ENCODE results near the gene MRPL41.
"Not testable (repeated sequence)": the region's sequence is repeated elsewhere in the genome, so short reads cannot be mapped to it uniquely, and the experiment has no call there.

MRPL41 gene

DNA sequence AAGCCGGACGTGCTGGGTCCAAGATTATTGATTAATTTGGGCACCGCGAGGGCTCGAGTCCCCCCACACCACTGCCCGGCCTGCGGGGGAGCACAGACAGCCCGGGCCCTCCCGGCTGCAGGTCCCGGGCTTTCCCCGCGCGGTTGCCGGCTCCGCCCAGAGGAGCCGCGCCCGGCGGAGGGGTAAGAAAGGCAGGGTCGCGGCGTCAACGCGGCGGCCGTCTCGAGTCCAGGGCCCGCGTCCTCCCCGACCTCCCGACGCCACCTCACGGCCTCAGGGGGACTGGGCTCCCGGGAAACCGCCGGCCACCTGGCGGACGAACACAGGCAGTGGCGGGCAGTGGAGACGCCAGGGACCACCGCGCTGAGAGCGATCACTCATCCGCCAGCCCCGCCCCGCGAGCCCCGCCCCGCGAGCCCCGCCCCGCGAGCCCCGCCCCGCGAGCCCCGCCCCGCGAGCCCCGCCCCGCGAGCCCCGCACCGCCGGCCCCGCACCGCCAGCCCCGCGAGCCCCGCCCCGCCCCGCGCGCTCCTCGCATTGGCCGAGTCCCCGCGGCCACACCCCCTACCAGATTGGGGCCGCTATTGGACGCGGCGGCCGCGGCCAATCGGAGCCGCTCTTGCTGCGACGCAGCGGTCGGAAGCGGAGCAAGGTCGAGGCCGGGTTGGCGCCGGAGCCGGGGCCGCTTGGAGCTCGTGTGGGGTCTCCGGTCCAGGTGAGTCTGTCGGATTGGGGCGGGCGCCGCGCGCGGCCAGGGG lies at the start of gene MRPL41:
Gene MRPL41, plus strand, starts transcription at position 616 of the 758 bp plus-strand sequence. CDS start 203 bp downstream, outside the sequence.
- DNase-seq: peak; percentile 92

DNA sequence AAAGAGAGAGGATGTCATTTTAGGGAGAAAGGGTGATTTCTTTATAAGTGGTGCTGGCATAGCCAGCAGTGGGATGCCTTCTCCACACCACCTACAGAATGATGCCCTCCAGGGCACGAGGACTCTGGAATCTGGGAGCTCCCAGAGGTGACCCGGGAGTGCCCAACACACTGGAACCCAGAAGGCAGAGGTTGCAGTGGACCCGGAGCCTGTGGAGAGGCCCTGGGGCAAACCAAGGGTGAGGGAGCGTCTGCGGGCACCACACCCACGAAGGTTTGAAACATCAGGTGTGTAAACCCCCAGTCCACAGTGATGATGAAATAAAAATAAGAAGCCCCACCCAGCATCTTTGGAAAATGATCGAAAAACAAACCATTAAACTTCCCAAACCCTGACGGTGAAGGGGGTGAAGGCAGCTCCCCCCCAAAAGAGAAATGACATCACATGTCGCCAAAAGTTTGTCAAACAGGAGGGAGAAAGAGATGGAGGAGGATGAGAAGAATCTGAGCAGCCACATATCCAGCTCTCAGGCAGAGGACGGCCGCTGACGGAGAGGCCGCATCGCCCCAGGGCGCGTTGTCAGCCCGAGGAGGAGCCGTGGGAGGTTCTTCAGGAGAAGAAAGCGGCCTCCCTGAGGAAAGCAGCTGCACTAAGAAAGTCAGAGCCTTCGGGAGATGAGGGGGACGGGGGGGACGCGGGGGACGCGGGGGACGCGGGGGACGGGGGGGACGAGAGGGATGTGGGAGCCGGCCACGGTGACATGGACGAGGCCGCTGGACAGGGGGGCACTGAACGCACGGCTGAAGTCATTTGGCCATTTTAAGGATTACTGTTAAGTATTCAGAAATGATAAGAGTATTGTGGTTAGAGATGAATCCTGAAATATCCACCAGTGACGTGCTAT lies 49.4 kb upstream of the MRPL41 start:
- no peak for DNase-seq

DNA sequence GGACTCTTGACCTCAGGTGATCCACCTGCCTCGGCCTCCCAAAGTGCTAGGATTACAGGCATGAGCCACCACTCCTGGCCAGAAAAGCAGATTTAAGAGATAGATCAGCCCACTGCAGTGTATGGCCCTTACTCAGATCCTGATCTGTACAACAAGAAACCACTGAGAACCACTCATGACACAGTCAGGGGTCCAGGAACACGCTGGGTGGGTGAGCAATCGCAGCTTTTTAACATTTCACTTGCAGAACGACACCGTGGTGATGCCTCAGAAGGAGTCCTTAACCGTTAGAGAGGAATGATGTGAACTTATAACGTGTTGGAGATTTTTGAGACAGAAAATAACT lies 47.3 kb upstream of the MRPL41 start:
- no peak for DNase-seq

DNA sequence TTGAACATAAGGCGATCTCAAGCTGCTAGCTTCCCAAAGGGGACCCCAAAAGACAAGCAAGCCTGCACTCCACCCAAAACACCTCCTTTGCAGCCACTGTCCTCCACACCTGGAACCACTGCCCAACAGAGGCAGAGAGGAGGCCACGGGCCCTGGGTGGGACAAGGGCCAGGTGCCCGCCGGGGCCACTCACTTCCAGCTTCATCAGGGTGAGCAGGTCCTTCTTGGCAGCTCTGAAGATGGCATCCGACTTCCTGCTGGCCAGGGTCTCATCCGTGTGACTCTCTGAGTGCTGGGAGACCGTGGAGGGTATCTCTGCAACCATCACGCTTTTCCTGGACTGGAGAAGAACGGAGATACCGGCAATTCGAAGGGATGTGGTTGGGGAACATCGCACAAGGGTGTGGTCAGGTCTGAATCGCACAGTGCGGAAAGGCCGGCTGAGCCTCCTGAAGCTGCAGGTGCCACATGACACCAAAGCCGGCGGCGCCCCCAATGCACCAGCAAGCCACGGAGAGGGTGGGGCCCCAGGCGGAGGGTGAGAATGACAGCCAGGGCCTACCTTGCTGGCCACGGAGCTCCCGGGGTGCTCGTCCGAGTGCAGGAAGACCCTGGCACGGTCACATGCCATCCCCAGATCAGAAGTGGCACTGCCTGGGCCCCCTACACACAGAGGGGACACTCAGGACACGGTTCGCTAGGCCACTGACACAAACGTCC lies 46.1 kb upstream of the MRPL41 start:
- DNase-seq: no peak

DNA sequence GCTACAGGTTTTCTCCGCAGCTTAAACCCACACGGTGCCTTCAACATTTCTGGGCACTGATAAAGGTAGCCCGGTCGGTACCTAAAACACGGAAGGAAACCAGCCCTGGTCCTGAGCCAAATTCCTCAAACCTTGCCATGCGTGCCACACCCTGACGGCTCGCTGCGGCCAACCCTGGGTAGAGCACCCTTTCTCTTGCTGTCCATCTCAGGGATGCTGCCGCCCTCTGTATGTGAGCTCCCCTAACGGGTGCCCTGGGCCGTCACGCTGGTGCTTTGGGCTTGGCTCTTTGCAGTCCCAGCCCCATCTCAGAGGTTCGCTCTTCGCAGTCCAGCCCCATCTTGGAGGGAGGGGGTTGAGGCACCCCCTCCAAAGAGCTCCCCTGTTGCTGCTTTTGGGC lies 45.4 kb upstream of the MRPL41 start:
- no peak for DNase-seq

DNA sequence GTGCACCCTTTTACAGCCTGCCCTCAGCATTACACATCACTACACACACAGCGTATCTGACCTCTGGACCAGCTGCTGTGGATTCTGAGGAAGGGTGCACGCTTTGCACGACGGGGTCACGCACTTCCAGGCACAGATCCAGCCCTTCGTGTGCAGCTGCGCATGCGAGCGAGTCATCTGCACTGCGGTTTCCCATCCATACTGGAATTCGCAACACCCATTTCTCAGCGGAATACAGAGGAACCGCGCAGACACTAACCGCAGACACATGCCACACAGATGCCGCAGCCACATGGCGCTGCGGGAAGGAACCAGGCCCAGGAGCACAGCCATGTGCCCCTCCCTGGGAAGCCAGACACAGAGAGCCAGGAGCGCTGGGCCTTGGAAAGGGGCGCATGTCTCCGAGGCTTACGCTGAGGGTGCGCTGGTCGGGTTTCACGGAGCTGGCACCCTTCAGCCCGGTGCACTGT lies 44.9 kb upstream of the MRPL41 start:
- no peak for DNase-seq

DNA sequence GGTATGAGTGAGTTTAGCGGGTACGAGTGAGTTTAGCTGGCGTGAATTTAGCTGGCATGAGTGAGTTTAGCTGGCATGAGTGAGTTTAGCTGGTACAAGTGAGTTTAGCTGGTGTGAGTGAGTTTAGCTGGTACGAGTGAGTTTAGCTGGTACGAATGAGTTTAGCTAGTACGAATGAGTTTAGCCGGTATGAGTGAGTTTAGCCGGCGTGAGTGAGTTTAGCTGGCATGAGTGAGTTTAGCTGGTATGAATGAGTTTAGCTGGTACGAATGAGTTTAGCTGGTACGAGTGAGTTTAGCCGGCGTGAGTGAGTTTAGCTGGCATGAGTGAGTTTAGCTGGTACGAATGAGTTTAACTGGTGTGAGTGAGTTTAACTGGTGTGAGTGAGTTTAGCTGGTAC lies 42.5 kb upstream of the MRPL41 start:
- no peak for DNase-seq

DNA sequence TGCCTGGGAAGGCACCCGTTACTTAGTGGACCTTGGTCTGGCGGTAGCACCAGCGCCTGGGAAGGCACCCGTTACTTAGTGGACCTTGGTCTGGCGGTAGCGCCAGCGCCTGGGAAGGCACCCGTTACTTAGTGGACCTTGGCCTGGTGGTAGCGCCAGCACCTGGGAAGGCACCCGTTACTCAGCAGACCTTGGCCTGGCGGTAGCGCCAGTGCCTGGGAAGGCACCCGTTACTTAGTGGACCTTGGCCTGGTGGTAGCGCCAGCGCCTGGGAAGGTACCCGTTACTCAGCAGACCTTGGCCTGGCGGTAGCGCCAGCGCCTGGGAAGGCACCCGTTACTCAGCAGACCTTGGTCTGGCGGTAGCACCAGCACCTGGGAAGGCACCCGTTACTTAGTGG lies 40.6 kb upstream of the MRPL41 start:
- not testable (repeated sequence) for DNase-seq

DNA sequence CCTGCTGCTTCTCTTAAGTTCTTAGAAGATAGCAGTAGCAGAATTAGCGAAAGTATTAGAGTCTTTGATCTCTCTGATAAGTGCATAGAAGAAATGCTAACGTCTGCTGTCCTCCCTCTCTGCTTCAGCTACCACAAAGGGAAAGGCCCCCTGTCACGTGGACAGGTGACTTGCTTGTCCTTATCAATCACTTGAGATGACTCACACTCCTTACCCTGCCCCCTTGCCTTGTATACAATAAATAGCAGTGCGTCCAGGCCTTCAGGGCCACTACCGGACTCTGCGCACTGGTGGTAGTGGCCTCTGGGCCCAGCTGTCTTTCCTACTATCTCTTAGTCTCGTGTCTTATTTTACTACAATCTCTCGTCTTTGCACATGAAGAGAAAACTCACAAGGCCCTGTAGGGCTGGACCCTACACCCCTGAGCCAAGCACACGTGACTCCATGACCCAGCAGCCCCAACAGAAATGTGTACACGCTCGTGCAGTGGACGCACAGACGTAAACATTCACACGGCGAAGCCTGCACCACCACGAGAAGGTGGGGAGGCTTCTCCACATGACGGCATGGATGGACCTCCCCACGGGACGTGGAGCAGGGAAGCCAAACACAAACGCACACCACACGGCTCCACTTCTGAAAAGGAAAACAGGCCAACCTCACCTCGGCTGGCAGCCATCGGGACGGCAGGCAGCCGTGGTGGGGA lies 39.8 kb upstream of the MRPL41 start:
- no peak for DNase-seq

DNA sequence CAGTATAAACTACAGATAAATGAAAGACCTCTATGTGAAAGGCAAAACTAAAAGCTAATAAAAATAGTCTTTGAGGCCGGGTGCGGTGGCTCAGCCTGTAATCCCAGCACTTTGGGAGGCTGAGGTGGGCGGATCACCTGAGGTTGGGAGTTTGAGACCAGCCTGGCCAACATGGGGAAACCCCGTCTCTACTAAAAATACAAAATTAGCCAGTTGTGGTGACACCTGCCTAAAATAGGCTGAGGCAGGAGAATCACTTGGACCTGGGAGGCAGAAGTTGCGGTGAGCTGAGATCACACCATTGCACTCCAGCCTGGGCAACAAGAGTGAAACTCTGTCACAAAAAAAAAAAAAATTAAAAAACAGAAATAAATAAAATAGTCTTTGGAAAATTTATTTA lies 38.5 kb upstream of the MRPL41 start:
- DNase-seq: not testable (repeated sequence)

DNA sequence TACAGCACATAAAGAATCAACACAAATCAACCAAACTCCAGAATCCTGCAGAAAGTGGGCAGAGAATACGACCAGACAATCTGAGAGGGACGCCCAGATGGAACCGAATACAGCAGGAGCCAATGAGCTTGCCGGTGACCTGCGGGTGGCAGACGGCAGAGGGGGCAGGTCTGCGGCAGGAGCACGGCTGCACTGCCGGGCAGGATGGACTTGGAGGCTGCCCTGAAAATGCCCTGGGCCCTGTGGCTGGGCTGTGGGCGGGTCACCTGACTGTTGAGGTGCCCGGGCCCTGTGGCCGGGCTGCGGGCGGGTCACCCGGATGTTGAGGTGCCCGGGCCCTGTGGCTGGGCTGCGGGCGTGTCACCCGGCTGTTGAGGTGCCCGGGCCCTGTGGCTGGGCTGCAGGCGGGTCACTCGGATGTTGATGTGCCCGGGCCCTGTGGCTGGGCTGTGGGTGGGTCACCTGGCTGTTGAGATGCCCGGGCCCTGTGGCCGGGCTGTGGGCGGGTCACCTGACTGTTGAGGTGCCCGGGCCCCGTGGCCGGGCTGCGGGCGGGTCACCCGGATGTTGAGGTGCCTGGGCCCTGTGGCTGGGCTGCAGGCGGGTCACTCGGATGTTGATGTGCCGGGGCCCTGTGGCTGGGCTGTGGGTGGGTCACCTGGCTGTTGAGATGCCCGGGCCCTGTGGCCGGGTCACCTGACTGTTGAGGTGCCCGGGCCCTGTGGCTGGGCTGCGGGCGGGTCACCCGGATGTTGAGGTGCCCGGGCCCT lies 37.7 kb upstream of the MRPL41 start:
- DNase-seq: not testable (repeated sequence)

DNA sequence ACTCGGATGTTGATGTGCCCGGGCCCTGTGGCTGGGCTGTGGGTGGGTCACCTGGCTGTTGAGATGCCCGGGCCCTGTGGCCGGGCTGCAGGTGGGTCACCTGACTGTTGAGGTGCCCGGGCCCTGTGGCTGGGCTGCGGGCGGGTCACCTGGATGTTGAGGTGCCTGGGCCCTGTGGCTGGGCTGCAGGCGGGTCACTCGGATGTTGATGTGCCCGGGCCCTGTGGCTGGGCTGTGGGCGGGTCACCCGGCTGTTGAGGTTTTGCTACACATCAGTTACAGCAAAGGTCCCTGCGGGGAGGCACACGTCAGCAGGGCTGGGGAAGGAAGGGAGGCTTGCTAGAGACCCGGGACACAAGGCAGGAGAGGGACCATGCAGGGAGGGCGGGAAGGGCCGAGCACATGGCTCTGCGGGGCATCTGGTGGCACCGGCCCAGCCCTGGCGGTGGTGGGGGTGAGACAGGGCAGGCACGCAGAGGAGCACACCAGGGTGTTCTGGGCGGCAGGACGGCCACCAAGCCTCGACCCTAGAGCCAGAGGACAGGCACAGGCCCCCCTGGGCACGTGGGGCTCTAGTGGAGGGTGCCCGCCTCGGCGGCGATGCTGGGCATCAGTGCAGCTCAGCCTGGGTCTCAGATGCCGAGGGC lies 36.9 kb upstream of the MRPL41 start:
- no peak for DNase-seq

DNA sequence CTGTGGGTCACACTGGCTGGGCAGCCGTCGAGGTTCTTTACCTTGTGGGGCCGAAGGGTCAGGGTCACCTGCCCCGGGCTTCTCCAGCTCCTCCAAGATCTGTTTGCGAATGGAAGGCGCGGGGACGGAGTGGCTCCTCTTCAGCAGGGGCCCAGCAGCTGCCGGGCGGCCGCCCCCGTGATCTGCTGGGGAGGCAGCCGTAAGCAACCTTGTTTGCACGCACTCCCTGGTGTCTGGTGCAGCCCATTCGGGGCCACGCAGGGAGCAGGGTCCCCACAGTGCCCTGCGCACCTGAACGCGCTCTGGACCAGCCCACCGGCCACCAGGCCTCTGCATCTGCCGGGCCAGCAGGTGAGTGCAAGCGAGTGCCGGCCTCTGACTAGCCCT lies 36.3 kb upstream of the MRPL41 start:
- no peak for DNase-seq

DNA sequence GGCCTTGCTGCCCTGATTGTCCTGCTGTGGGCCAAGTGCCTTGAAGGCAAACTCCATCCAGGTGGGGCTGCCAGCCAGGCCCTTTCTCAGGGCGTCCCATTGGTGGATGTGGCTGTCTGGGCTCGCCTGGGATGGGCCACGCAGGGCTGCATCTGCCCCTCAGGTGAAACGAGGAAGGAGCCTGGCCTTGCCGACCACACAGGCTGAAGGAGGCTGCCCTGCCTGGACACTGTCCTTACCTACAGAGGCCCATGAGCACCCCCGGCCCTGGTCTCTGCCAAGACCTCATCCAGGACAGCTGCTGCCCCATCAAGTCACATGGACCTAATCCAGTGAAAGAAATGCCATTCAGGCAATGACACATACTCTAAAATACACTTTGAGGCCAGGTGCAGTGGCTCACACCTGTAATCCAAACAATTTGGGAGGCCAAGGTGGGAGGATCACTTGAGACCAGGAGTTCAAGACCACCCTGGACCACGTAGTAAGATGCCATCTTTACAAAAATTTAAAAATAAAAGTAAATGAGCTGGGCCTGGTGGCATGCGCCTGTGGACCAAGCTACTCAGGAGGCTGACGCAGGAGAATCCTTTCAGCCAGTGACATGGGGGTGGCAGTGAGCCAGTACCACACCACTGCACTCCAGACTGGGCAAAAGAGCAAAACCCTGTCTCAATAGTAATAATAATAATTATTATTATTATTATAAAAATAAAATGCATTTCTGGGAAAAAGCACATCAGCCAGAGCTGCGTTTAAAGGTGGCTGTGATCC lies 35.3 kb upstream of the MRPL41 start:
- DNase-seq: no peak

DNA sequence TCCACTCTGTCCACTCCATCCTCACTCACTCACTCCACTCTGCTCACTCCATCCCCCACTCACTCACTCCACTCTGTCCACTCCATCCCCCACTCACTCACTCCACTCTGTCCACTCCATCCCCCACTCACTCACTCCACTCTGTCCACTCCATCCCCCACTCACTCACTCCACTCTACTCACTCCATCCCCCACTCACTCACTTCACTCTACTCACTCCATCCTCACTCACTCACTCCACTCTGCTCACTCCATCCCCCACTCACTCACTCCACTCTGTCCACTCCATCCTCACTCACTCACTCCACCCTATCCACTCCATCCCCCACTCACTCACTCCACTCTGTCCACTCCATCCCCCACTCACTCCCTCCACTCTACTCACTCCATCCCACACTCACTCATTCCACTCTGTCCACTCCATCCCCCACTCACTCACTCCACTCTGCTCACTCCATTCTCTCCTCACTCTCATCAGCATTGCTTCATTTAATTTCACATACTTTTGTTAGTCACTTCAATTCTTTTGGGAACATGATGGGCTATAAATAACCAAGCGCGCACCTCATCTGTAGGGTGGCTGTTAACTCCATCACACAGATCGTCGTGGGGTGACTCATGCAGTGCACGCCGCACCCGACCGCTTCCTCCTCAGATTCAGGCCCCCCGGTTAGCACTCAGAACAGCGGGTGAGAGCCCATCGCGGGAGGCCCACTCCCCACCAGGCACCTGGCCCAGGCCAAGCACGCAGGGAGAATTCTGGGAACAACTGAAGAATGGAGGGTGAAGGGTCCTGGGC lies 32.8 kb upstream of the MRPL41 start:
- DNase-seq: not testable (repeated sequence)

DNA sequence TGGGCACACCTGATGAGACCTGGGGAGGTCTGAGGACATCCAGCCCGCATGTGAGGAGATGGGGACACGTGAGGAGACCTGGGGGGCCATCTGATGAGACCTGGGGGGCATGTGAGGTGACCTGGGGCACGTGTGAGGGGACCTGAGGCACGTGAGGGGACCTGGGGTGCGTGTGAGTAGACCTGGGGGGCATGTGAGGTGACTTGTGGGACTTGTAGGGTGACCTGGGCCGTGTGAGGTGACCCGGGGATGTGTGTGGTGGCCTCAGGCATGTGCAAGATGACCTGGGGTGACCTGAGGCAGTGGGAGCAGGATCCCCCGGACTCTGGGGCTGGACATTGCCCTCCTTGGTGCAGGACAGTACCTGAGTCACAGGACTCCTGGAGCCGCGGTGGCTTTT lies 32.1 kb upstream of the MRPL41 start:
- DNase-seq: no peak

DNA sequence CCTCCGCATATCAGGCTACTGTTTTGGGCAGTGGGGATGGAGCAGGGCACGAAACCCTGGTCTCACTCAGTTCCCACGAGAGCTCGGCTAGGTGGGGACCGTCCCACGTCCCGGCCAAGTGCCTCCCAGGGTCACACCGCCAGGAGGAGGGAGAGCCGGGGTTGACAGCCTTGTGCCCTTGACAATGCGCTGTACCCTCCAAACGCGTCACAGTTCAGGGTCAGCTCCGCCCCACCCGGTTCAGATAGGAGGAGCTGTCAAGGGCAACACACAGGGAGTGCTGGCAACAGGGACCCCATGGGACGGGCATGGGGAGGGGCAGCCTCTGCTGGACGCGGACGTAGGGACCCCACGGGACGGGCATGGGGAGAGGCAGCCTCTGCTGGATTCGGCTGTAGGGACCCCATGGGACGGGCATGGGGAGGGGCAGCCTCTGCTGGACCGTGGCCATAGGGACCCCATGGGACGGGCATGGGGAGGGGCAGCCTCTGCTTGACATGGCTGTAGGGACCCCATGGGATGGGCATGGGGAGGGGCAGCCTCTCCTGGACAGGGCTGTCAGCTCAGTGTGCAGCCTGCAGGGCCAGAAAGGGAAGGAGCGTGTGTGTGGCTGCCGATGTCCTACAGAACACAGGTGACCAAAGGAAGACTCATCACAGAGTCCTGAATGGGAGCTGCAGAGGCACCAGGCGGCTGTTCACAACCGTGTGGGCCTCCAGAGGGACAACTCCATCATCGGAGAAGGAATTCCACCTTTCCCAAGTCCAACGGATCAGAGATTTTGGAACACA lies 30.9 kb upstream of the MRPL41 start:
- DNase-seq: no peak

DNA sequence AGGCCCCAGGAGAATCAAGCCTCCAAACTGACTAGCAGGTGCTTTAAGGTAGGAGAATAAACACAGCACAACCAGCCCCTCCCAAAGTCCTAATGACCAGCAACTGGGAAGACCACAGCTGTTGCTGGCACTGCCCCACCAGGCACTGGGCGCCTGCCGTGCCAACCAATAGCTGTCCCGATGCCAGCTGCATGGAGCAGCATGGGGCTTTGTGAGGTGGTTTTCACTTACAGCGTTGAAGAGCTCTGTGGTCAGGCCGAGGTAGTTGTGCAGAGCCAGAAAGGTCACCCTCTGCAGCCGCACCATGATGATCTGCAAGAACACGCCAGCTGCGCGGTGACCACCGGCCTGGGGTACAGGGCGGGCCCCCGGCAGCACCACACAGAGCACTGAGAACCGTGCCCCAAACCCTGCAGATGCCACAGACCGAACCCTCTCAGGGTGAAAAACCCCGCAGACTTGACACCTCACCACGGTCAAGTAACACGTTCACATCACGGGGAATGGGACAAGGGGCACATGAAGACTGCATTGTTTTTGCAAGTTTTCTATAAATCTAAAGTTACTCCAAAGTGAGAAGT lies 30.2 kb upstream of the MRPL41 start:
- DNase-seq: no peak
